Fibroblast of mammary gland (primary cell): ENCODE data around the gene UPP2.

Source experiments
- DNase-seq: peaks from one replicate; pipeline ENCODE4 v3.0.0-alpha.2; 2010; ENCODE audit warnings: low read depth
- H3K4me3 ChIP-seq: 2 replicates; pipeline ENCODE4 v1.5.1; 2011; ENCODE audit warnings: low read depth, mild to moderate bottlenecking, low read length, moderate library complexity; ENCODE audit not compliant: control insufficient read depth
- TF ChIP-seq, protein P1 (sequence below): conservative IDR thresholded peaks from 2 replicates; pipeline ENCODE4 v1.5.1; 2011; ENCODE audit warnings: low read depth, low read length, inconsistent platforms; ENCODE audit not compliant: control insufficient read depth, insufficient read depth

Gene UPP2

DNA sequence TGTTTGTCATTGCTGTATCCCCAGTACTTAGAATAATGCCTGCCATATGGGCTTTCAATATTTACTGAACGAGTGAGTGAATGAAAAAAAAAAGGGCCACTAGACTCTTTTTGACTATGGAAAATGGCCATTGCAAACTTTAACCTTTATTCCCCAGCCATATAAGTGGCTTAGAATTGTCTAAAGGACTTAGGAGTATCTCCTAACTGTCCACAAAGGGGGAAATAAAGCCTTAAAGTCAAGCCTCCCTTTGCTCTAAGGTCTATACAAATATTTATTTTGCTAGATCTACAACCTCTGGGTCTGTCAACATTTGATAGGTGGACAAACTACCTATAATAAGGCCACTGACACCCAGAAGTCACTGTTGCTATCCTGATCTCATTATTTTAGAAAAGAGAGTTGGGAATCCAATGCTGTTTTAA, 25.7 kb downstream of the UPP2 start:
- no peak for DNase-seq
- H3K4me3 ChIP-seq, result no peak overlapping the region
- TF ChIP-seq, protein P1, sequence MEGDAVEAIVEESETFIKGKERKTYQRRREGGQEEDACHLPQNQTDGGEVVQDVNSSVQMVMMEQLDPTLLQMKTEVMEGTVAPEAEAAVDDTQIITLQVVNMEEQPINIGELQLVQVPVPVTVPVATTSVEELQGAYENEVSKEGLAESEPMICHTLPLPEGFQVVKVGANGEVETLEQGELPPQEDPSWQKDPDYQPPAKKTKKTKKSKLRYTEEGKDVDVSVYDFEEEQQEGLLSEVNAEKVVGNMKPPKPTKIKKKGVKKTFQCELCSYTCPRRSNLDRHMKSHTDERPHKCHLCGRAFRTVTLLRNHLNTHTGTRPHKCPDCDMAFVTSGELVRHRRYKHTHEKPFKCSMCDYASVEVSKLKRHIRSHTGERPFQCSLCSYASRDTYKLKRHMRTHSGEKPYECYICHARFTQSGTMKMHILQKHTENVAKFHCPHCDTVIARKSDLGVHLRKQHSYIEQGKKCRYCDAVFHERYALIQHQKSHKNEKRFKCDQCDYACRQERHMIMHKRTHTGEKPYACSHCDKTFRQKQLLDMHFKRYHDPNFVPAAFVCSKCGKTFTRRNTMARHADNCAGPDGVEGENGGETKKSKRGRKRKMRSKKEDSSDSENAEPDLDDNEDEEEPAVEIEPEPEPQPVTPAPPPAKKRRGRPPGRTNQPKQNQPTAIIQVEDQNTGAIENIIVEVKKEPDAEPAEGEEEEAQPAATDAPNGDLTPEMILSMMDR, result no peak

DNA sequence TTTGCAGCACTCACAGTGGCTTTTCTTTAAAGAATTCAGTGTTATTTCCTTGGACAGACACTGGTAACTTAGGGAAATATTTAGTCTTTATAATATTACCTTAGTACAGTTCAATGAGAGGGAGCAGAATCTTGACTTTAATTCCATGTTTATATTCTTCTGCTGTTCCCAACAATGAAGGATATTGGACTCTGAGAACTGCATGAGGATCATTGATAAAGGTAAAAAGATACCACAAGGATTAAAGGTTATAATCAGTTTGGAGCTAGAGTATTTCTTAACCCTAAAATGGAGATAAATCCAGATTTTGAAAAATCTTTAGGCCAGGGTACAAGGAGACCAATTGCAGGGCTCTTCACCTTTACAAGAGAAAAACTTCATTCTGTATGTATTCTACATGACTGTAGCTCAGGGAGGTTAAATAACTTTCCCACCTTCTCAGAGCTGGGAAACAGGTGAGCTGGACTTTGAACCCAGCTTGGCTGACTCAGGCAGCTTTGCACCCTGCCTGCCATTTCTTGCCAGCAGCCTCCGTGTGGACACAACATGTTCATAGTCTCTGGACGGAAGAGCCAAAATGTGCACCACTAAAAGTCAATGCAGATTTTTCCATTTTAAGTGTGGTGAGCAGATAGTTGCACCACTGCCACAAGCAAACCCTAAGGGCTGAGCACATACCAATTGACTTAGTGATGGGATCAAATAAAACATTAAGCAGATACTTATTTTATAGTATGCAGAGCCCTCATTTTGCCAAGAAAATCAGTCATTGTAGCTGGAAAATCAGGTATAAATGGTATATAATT, 26.7 kb downstream of the UPP2 start:
- TF ChIP-seq, protein P1, result no peak
- no peak for DNase-seq
- H3K4me3 ChIP-seq, result no peak overlapping the region

DNA sequence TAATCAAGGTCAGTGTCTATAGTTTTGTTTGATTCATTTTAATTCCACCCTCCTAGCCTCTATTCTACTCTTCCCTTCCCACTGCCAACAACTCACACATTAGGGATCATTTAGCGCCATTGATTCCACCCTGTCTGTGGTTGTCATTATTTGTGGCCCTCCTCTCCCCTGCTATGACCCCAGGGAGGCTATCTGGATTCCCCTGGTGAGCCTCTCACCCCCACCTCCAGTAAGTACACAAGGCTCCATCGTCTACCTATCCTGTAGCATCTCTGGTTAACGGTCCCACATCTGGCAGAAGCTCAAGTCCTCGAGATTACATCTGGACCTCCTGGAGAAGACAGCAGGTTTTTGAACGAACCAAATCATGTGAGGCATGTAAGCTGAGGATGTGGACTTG, 27.4 kb downstream of the UPP2 start:
- TF ChIP-seq, protein P1, result no peak
- no peak for DNase-seq
- H3K4me3 ChIP-seq, result no peak overlapping the region

DNA sequence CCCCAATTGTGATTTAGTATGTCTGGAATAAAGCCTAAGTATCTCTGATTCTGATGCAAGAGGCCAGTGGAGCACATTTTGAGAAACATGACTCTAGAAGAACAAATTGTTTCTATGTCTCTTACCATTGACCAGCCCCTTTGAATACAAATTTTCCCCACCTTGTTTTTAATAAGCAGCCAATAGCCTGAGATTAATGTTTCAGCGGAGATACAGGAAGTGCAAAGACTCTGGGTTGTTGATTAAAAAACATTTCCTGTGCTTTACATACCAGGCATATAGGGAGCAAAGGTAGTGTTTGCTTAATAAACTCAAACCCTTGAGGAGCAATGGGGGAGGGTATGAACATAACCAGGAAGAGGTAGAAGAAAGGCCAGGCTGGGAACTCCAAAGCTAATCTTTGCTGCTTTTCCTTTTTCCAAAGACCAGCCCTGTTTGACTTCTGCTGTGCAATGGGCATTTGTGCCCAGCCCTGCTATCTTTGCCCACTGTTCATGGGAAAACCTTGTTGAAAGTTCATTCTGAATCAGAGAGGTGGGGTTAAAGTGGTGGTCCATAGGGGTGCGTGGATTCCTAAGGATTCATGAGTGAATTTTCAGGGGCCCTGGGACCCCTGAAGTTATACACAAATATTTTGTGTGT, 29.3 kb downstream of the UPP2 start:
- TF ChIP-seq, protein P1, result no peak
- no peak overlapping the region for H3K4me3 ChIP-seq
- peak; percentile 19 for DNase-seq

DNA sequence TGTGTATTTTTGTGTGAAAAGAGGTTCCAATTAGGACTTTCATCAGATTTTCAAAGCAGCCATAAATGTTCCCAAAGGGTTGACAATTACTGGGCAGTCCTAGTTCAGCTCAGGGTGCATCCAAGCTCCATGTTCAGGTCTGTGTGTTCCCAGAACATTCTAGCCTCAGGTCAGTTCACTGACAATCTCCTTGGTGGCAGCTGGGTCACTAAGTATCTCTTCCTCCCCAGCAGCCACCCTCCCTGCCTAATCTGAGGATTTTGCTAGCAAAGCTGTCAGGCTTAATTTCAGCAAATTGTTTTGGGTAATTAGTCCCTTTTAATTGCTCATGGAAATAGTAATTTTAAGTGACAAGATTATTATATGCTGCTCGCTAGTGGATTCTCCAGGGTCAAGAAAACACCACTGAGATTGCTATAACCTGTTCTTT, 29.8 kb downstream of the UPP2 start:
- TF ChIP-seq, protein P1, result no peak
- DNase-seq, result no peak
- no peak overlapping the region for H3K4me3 ChIP-seq

DNA sequence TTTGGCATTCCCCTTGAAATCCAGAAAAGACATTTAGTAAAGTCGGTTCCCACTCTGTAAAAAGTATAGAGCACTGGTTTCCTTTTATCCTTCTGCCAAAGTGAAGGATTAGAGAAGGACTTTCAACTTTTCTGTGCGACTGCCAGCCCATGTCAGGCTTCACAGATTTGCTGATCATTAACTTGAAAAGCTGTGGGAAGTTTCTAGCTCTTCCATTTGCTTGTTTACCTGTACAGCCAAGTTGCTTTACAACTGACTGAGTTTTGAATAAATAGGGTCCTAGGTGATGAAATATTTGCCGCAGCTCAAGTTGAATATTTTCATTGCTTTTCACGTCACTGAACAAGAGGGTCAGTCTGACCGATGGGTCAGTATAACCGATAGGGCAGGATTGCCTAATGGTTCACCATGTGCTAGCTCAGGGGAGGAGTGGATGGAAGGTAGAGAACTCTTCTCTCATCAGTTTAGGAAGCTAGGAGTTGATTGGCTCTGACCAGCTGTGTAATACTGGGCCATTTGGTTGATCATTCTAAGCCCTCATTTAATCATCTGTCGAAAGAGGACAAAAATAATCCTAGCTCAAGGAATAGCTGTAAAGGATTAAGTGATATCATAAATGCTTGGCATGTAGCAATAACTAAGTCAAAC, 30.4 kb downstream of the UPP2 start:
- H3K4me3 ChIP-seq, result no peak overlapping the region
- no peak for DNase-seq

More for the DNA sequence above, 30.4 kb downstream of the UPP2 start:
- TF ChIP-seq, protein P1, result no peak
